ENCODE results near the gene KLHL29. TPM values are rescaled to one million over a fixed set of nuclear protein-coding genes. Genes with fewer than 3 reads are reported as not detected.

The KLHL29 gene
- total RNA-seq, 4 donors from 2014 or later, result 2.2 to 3.3 (median 2.7) TPM

DNA sequence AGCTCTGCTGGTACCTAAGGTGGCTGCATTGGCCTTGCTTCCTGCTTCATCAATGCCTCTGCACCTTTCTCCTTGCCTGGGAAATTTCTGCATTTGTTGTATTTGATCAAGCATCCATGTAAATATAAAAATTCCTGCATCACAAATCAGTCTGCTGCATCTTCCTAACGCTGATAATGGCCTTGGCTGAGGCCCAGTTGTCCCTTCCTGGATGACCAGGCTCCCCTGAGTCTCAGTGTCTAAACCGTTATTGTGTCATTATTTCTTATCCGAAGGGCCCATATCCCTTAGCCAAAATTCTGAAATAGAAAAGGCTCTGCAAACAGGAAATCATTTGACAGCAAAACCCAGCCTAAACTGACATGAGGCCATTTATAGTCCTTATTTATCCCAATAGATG lies 62.4 kb downstream of the KLHL29 start:
- 65 to 66% methylated on average over 3 of the region's 3 CpGs for WGBS, 2 donors
- intact Hi-C loops (cut with DNase I), result no loop called here
- no peak for TF ChIP-seq POLR2A (IDR thresholded peaks at IDR 0.05)
- TF ChIP-seq, protein P1, sequence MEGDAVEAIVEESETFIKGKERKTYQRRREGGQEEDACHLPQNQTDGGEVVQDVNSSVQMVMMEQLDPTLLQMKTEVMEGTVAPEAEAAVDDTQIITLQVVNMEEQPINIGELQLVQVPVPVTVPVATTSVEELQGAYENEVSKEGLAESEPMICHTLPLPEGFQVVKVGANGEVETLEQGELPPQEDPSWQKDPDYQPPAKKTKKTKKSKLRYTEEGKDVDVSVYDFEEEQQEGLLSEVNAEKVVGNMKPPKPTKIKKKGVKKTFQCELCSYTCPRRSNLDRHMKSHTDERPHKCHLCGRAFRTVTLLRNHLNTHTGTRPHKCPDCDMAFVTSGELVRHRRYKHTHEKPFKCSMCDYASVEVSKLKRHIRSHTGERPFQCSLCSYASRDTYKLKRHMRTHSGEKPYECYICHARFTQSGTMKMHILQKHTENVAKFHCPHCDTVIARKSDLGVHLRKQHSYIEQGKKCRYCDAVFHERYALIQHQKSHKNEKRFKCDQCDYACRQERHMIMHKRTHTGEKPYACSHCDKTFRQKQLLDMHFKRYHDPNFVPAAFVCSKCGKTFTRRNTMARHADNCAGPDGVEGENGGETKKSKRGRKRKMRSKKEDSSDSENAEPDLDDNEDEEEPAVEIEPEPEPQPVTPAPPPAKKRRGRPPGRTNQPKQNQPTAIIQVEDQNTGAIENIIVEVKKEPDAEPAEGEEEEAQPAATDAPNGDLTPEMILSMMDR (IDR thresholded peaks at IDR 0.05), result no peak

DNA sequence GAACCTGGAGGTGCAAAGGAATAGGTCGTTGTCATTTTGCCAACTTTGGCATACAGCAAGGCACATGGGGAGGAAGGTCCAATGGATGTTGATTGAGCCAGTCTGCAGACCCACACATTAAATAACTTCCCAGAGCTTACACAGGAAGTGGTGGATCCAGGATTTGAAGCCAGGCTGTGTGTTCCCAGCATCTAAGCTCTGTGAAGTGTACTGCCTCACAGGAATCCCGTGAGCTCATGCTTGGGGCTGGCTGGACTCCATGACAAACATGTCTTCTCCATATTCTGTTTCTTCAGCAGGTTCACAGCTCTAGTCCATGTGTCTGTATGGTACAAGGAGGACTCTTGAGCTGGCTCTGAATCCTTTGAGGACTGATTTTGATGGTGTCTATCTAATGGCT lies 63.9 kb downstream of the KLHL29 start:
- H3K27ac ChIP-seq, result no peak overlapping the region

More for the DNA sequence above, 62.4 kb downstream of the KLHL29 start:
- H3K27ac ChIP-seq, result no peak overlapping the region
- H3K4me1 ChIP-seq, result no peaks in the 10 kb centered on the region
- H3K36me3 ChIP-seq, result no peaks in the 10 kb centered on the region
- H3K4me3 ChIP-seq (replicated peaks in 1 of 3), result no peak overlapping the region
- no peaks in the 10 kb centered on the region for H3K9me3 ChIP-seq
- DNase-seq, result no peak
- H3K27me3 ChIP-seq, result no peaks in the 10 kb centered on the region

DNA sequence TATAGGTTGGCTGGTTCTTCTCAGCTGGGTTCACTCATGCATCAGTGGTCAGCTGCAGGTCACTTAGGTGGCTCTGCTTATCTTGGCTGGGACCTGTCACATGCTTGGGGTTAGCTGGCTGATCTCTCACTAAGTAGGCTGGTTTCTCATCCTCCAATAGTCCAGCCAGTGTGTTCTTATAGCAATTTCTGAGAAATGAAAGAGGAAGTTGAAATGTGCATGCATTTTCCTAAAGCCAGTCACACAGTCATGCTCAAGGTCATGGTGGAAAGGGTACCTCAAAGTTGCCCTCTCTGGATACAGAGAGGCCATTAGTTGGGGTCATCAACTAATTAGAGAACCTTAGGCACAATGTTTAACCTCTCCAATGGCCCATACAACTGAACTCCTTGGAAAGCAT lies 64.4 kb downstream of the KLHL29 start:
- intact Hi-C loops (cut with DNase I), result no loop called here
- Histone ChIP-seq H3K4me3 (replicated peaks in 1 of 3) (no peak overlapping the region), H3K4me1 (no peaks in the 10 kb centered on the region), H3K9me3 (no peaks in the 10 kb centered on the region), H3K27me3 (no peaks in the 10 kb centered on the region), H3K36me3 (no peaks in the 10 kb centered on the region), H3K27ac (no peak overlapping the region)
- no peak for TF ChIP-seq POLR2A (IDR thresholded peaks at IDR 0.05)
- TF ChIP-seq, protein P1 (IDR thresholded peaks at IDR 0.05), result no peak
- DNase-seq, result no peak

More for the DNA sequence above, 63.9 kb downstream of the KLHL29 start:
- TF ChIP-seq, protein P1 (IDR thresholded peaks at IDR 0.05), result no peak
- 90 to 100% methylated on average over 2 of the region's 2 CpGs for WGBS, 2 donors
- no peaks in the 10 kb centered on the region for H3K4me1 ChIP-seq
- H3K36me3 ChIP-seq, result no peaks in the 10 kb centered on the region
- DNase-seq, result no peak
- no peaks in the 10 kb centered on the region for H3K27me3 ChIP-seq
- H3K9me3 ChIP-seq, result no peaks in the 10 kb centered on the region
- H3K4me3 ChIP-seq (replicated peaks in 1 of 3), result no peak overlapping the region
- intact Hi-C loops (cut with DNase I), result no loop called here

DNA sequence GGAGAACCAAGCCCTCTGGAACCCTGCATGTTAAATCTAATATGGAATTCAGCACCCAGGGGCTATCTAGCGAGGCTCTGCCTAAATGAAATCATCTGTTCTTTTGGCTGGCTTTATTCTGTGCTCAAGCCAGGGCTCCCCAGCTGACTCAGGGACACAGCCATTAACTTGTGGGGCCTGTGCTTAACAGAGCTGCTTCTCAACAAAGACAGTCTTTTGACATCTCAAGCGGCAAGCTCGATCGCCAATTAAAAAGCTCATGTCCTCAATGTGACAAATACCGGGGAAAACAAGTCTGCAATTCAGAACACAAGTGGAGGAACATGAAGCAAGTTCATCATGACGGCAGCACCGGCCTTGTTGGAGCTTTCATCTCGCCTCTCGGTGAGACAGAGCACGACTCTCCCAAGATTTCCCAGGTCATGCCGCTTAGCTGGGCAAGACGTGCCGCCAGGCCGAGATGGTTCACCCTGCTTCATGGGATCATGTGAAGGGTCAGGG lies 64.9 kb downstream of the KLHL29 start:
- H3K36me3 ChIP-seq, result no peaks in the 10 kb centered on the region
- intact Hi-C loops (cut with DNase I), result no loop called here
- no peaks in the 10 kb centered on the region for H3K9me3 ChIP-seq
- H3K4me1 ChIP-seq, result no peaks in the 10 kb centered on the region
- H3K27me3 ChIP-seq, result no peaks in the 10 kb centered on the region
- no peak overlapping the region for H3K27ac ChIP-seq
- WGBS, 2 donors, result 92 to 93% methylated on average over 14 of the region's 14 CpGs
- no peak overlapping the region for H3K4me3 ChIP-seq (replicated peaks in 1 of 3)
- DNase-seq, result no peak
- no peak for TF ChIP-seq POLR2A (IDR thresholded peaks at IDR 0.05)
- TF ChIP-seq, protein P1 (IDR thresholded peaks at IDR 0.05), result no peak

DNA sequence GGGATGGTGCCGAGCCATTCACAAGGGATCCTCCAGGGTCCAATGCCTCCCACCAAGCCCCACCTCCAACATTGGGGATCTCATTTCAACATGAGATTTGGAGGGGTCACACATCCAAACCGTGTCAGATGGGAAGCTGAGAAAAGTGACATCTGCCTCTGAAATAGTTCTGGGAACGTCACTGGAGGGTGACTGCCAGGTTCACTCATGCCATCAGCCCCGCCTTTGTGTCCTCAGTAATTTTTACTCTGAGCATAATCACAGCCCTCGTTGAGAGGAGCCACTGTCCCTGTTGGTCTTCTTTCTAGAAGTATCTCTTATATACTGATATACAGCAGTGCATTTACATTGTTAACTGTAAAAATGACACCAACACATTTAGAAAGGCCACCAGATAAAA lies 67.4 kb downstream of the KLHL29 start:
- Histone ChIP-seq H3K27ac (no peak overlapping the region), H3K27me3 (no peaks in the 10 kb centered on the region), H3K36me3 (no peaks in the 10 kb centered on the region), H3K4me3 (replicated peaks in 1 of 3) (no peak overlapping the region), H3K4me1 (no peaks in the 10 kb centered on the region), H3K9me3 (no peaks in the 10 kb centered on the region)
- TF ChIP-seq POLR2A (IDR thresholded peaks at IDR 0.05), result no peak
- TF ChIP-seq, protein P1 (IDR thresholded peaks at IDR 0.05), result no peak
- no peak for DNase-seq
- intact Hi-C loops (cut with DNase I), result no loop called here
- 75 to 76% methylated on average over 4 to 5 of the region's 5 CpGs for WGBS, 2 donors

Data from thyroid gland (tissue), 4 donors.